Activated naive CD4-positive, alpha-beta T cell treated with anti-CD3 and anti-CD28 coated beads, Interleukin-2, amount 50 U/mL, for 24 hours (primary cell): ENCODE results near the gene IRF4.
"Not testable (repeated sequence)": the region's sequence is repeated elsewhere in the genome, so short reads cannot be mapped to it uniquely, and the experiment has no call there.

Experiments used
- H3K27ac Mint-ChIP-seq: one replicate; pipeline ENCODE4 v1.8.0; 2021; ENCODE audit warnings: mild to moderate bottlenecking, mixed read lengths
- H3K27me3 Mint-ChIP-seq: one replicate; pipeline ENCODE4 v1.8.0; 2021; ENCODE audit warnings: mixed read lengths
- H3K36me3 Mint-ChIP-seq: one replicate; pipeline ENCODE4 v1.8.0; 2021; ENCODE audit warnings: mixed read lengths
- H3K4me1 Mint-ChIP-seq: one replicate; pipeline ENCODE4 v1.8.0; 2021; ENCODE audit warnings: mixed read lengths
- H3K4me3 Mint-ChIP-seq: one replicate; pipeline ENCODE4 v1.8.0; 2021; ENCODE audit warnings: mild to moderate bottlenecking, mixed read lengths
- H3K9me3 Mint-ChIP-seq: one replicate; pipeline ENCODE4 v1.8.0; 2021; ENCODE audit warnings: mixed read lengths

IRF4 gene

GRCh38 chr6:408148-408547 lies 16.6 kb downstream of the IRF4 start:
- Mint-ChIP-seq H3K9me3 (no peaks in the 10 kb centered on the region), H3K36me3 (peaks cover 70% of the 10 kb centered on the region), H3K4me1 (peaks cover 83% of the 10 kb centered on the region), H3K27me3 (no peaks in the 10 kb centered on the region), H3K27ac (peak overlapping the region; percentile 36), H3K4me3 (peak overlapping the region; percentile 27)

DNA sequence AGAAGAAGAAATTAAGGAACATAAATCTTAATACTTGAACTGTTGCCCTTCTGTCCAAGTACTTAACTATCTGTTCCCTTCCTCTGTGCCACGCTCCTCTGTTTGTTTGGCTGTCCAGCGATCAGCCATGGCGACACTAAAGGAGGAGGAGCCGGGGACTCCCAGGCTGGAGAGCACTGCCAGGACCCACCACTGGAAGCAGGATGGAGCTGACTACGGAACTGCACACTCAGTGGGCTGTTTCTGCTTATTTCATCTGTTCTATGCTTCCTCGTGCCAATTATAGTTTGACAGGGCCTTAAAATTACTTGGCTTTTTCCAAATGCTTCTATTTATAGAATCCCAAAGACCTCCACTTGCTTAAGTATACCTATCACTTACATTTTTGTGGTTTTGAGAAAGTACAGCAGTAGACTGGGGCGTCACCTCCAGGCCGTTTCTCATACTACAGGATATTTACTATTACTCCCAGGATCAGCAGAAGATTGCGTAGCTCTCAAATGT lies 17.1 kb downstream of the IRF4 start:
- Mint-ChIP-seq H3K4me3 (peak overlapping the region; percentile 27), H3K4me1 (peaks cover 78% of the 10 kb centered on the region), H3K9me3 (no peaks in the 10 kb centered on the region), H3K27ac (peak overlapping the region; percentile 36), H3K36me3 (peaks cover 66% of the 10 kb centered on the region), H3K27me3 (no peaks in the 10 kb centered on the region)

DNA sequence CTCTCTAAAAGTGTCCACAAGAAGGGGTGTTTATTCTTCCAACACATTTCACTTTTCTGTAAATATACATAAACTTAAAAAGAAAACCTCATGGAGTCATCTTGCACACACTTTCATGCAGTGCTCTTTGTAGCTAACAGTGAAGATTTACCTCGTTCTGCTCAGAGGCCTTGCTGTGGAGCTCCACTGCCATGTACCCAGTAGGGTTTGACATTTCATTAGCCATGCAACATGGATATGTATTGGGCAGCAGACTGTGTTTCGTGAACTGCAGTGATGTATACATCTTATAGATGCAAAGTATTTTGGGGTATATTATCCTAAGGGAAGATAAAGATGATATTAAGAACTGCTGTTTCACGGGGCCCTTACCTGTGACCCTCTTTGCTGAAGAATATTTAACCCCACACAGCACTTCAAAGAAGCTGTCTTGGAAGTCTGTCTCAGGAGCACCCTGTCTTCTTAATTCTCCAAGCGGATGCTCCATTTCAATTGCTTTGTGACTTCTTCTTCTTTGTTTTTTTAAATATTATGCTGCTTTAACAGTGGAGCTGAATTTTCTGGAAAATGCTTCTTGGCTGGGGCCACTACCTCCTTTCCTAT lies 17.9 kb downstream of the IRF4 start:
- peaks cover 69% of the 10 kb centered on the region for H3K4me1 Mint-ChIP-seq
- H3K27ac Mint-ChIP-seq: peak overlapping the region; percentile 93
- no peak overlapping the region for H3K4me3 Mint-ChIP-seq
- H3K9me3 Mint-ChIP-seq: no peaks in the 10 kb centered on the region
- no peaks in the 10 kb centered on the region for H3K27me3 Mint-ChIP-seq
- H3K36me3 Mint-ChIP-seq: peaks cover 59% of the 10 kb centered on the region

- no peak overlapping the region for H3K4me3 Mint-ChIP-seq
- H3K27ac Mint-ChIP-seq: peak overlapping the region; percentile 93
- peaks cover under 1% of the 10 kb centered on the region for H3K9me3 Mint-ChIP-seq
- peaks cover 59% of the 10 kb centered on the region for H3K4me1 Mint-ChIP-seq
- peaks cover 56% of the 10 kb centered on the region for H3K36me3 Mint-ChIP-seq
- H3K27me3 Mint-ChIP-seq: no peaks in the 10 kb centered on the region
These were observed 19.2 kb downstream of the IRF4 start for GRCh38 chr6:410555-411395.

DNA sequence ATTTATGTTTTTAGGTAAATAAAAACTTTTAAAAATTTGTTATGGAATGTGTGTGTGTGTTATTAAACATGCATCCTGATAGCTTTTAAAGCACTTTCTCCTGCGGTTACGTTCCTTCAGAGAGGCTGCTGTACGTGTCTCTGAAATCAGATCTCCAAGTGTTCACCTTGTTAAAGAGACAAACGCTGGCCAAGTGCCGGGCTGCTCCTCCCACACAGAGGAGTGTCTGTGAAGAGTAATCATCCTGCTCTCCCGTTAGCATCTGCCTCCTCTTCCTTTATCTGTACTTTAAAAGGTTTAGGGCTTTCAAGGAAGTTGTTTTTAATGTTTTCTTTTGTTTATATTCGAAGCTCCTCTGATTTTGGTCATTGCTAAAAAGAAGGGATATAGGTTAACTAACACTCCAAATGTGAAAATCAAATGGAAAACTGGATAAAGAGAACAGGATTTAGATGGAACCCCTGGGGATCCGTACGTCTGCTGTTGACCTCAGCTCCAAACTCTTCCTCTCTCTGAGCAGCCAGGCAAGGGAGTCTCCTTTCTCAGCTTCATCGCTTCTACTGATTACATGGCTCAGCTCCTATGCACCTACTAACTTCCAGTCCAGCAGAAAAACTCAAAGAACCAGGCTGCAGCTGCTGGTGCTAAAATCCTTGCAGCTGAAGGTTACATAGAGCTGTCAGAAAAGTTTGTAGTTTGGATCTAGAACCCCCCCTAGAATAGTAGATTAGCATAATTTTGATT lies 20.0 kb downstream of the IRF4 start:
- H3K4me1 Mint-ChIP-seq: peaks cover 56% of the 10 kb centered on the region
- H3K27me3 Mint-ChIP-seq: no peaks in the 10 kb centered on the region
- peak overlapping the region; percentile 82 for H3K27ac Mint-ChIP-seq
- peak overlapping the region; percentile 44 for H3K4me3 Mint-ChIP-seq
- peaks cover 59% of the 10 kb centered on the region for H3K36me3 Mint-ChIP-seq
- peaks cover 5% of the 10 kb centered on the region for H3K9me3 Mint-ChIP-seq

GRCh38 chr6:412146-412886 lies 20.8 kb downstream of the IRF4 start:
- H3K36me3 Mint-ChIP-seq: peaks cover 55% of the 10 kb centered on the region
- H3K4me3 Mint-ChIP-seq: peak overlapping the region; percentile 20
- H3K27me3 Mint-ChIP-seq: no peaks in the 10 kb centered on the region
- H3K4me1 Mint-ChIP-seq: peaks cover 49% of the 10 kb centered on the region
- peaks cover 5% of the 10 kb centered on the region for H3K9me3 Mint-ChIP-seq
- peak overlapping the region; percentile 82 for H3K27ac Mint-ChIP-seq

- Mint-ChIP-seq H3K4me1 (peaks cover 33% of the 10 kb centered on the region), H3K27me3 (no peaks in the 10 kb centered on the region), H3K4me3 (no peak overlapping the region), H3K9me3 (peaks cover 5% of the 10 kb centered on the region), H3K27ac (no peak overlapping the region), H3K36me3 (peaks cover 39% of the 10 kb centered on the region)
These were observed 22.9 kb downstream of the IRF4 start for GRCh38 chr6:414447-414846.

DNA sequence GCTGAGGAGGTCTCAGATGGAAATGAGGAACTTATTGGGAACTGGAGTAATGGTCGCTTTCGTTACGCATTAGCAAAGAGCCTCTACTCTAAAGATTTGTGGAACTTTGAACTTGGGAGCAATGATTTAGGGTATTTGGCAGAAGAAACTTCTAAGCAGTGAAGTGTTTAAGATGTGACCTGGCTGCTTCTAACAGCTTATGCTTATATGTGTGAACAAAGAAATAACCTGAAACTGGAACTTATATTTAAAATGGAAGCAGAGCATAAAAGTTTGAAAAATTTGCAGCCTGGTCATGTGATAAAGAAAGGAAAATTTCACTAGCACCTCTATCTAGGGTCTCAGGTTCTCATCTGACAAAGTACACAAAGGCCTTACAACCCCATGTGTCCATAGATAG lies 23.5 kb downstream of the IRF4 start:
- Mint-ChIP-seq H3K27me3 (no peaks in the 10 kb centered on the region), H3K27ac (no peak overlapping the region), H3K36me3 (peaks cover 34% of the 10 kb centered on the region), H3K4me3 (no peak overlapping the region), H3K9me3 (peaks cover 5% of the 10 kb centered on the region), H3K4me1 (peaks cover 31% of the 10 kb centered on the region)

GRCh38 chr6:421211-421610 lies 29.7 kb downstream of the IRF4 start:
- H3K4me3 Mint-ChIP-seq: no peak overlapping the region
- no peaks in the 10 kb centered on the region for H3K27me3 Mint-ChIP-seq
- H3K27ac Mint-ChIP-seq: peak overlapping the region; percentile 62
- peaks cover 23% of the 10 kb centered on the region for H3K4me1 Mint-ChIP-seq
- H3K9me3 Mint-ChIP-seq: peaks cover under 1% of the 10 kb centered on the region
- peaks cover 6% of the 10 kb centered on the region for H3K36me3 Mint-ChIP-seq

GRCh38 chr6:422433-423054 lies 31.0 kb downstream of the IRF4 start:
- no peaks in the 10 kb centered on the region for H3K36me3 Mint-ChIP-seq
- H3K27me3 Mint-ChIP-seq: no peaks in the 10 kb centered on the region
- H3K4me1 Mint-ChIP-seq: peaks cover 23% of the 10 kb centered on the region
- H3K9me3 Mint-ChIP-seq: no peaks in the 10 kb centered on the region
- peak overlapping the region; percentile 51 for H3K27ac Mint-ChIP-seq
- H3K4me3 Mint-ChIP-seq: peak overlapping the region; percentile 11

DNA sequence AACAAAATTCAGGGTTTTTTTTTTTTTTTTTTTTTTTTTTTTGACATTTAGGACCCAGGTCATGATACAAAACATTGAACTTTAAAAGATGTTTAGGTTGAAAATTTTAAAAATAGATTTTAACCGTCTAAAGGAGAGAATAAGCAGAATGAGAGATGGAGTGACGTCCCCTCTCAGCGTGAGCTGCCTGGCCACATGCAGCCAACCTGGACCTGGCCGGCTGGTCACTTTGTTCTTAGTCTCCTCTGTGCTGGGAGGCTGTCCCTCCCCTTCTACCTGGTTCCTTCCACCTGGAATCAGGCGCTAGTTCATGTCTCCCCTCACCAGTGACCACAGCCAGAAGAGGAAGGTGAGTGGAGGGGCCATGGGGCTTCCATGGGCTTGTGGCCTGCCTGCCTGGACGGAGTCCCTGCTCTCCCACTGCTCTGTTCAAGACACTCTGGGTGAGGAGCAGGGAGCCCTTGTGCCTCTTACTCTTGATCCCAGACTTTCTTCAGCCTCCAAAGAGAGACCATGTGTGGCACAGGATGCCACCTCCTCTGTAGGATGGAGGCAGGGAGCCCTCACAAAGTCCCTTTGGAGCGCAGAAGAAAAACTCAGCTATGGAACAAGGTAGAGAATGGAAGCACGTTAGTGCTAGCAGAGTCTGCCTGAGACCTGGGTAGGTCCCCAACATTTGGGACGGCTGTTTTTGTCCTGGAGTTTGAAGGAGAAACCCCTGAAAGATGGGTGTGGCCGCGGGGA lies 31.7 kb downstream of the IRF4 start:
- Mint-ChIP-seq H3K4me1 (peaks cover 29% of the 10 kb centered on the region), H3K27ac (peak overlapping the region; percentile 87), H3K9me3 (no peaks in the 10 kb centered on the region), H3K27me3 (no peaks in the 10 kb centered on the region), H3K4me3 (no peak overlapping the region), H3K36me3 (no peaks in the 10 kb centered on the region)

GRCh38 chr6:423799-424345 lies 32.3 kb downstream of the IRF4 start:
- no peaks in the 10 kb centered on the region for H3K36me3 Mint-ChIP-seq
- H3K27me3 Mint-ChIP-seq: no peaks in the 10 kb centered on the region
- peaks cover 32% of the 10 kb centered on the region for H3K4me1 Mint-ChIP-seq
- no peaks in the 10 kb centered on the region for H3K9me3 Mint-ChIP-seq
- H3K27ac Mint-ChIP-seq: no peak overlapping the region
- no peak overlapping the region for H3K4me3 Mint-ChIP-seq

- H3K36me3 Mint-ChIP-seq: no peaks in the 10 kb centered on the region
- H3K4me1 Mint-ChIP-seq: peaks cover 36% of the 10 kb centered on the region
- no peak overlapping the region for H3K4me3 Mint-ChIP-seq
- H3K27me3 Mint-ChIP-seq: no peaks in the 10 kb centered on the region
- H3K9me3 Mint-ChIP-seq: no peaks in the 10 kb centered on the region
- H3K27ac Mint-ChIP-seq: peak overlapping the region; percentile 68
These were observed 33.3 kb downstream of the IRF4 start for GRCh38 chr6:424741-425417.

GRCh38 chr6:425418-425788 lies 33.9 kb downstream of the IRF4 start:
- not testable (repeated sequence) for H3K27me3 Mint-ChIP-seq, H3K4me3 Mint-ChIP-seq, H3K9me3 Mint-ChIP-seq, H3K36me3 Mint-ChIP-seq
- H3K4me1 Mint-ChIP-seq: peaks cover 38% of the 10 kb centered on the region
- peak overlapping the region; percentile 68 for H3K27ac Mint-ChIP-seq
